A673 (cell line): ENCODE data around the gene APOBEC3C.

Source experiments
- EZH2 ChIP-seq: fragments of 200-600 bp; sonication (generic); IDR thresholded peaks from 2 replicates; pipeline ENCODE4 v1.6.1; 2017; ENCODE audit warnings: borderline replicate concordance, low read depth, mild to moderate bottlenecking, mixed read lengths, antibody characterized with exemption, low read length; ENCODE audit not compliant: poor library complexity, severe bottlenecking
- TF ChIP-seq, protein P1 (sequence below): fragments of 300-800, 200-600 bp; sonication (generic); conservative IDR thresholded peaks from 2 replicates; pipeline ENCODE4 v1.5.1; 2017; ENCODE audit warnings: low read depth, mild to moderate bottlenecking, antibody characterized with exemption, low read length, moderate library complexity, mixed read lengths

DNA sequence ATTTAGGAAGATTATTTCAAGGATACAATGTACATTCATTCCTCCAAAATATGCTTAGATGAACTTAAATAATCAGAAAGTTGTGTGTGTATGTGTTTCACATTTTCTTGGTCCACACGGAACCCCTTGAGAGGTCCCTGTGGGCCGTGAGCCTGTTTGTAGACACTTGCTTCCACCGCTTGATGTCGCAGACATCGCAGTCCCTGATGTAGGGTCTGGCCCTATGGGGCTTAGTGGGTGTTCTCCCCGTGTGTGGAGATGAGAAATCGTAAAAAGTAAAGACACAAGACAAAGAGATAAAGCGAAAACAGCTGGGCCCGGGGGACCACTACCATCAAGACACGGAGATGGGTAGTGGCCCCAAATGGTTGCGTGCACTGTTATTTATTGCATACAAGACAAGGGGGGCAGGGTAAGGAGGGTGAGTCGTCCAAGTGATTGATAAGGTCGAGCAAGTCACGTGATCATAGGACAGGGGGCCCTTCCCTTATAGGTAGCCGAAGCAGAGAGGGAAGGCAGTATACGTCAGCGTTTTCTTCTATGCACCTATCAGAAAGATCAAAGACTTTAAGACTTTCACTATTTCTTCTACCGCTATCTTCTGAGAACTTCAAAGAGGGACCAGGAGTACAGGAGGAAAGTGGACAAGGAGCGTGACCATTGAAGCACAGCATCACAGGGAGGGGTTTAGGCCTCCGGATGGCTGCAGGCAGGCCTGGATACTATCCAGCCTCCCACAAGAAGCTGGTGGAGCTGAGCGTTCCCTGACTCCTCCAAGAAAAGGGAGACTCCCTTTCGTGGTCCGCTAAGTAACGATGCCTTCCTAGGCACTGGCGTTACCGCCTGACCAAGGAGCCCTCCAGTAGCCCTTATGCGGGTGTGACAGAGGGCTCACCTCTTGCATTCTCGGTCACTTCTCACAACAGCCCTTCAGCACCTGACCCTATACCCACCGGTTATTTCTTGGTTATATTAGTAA, 1.2 kb upstream of the APOBEC3C start:
- TF ChIP-seq, protein P1, sequence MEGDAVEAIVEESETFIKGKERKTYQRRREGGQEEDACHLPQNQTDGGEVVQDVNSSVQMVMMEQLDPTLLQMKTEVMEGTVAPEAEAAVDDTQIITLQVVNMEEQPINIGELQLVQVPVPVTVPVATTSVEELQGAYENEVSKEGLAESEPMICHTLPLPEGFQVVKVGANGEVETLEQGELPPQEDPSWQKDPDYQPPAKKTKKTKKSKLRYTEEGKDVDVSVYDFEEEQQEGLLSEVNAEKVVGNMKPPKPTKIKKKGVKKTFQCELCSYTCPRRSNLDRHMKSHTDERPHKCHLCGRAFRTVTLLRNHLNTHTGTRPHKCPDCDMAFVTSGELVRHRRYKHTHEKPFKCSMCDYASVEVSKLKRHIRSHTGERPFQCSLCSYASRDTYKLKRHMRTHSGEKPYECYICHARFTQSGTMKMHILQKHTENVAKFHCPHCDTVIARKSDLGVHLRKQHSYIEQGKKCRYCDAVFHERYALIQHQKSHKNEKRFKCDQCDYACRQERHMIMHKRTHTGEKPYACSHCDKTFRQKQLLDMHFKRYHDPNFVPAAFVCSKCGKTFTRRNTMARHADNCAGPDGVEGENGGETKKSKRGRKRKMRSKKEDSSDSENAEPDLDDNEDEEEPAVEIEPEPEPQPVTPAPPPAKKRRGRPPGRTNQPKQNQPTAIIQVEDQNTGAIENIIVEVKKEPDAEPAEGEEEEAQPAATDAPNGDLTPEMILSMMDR: no peak
- TF ChIP-seq EZH2: no peak
